ENCODE measurements around the gene ZFAND4.
"Not testable (repeated sequence)": the region's sequence is repeated elsewhere in the genome, so short reads cannot be mapped to it uniquely, and the experiment has no call there.

Gene ZFAND4

GRCh38 chr10:45589009-45589408, 83.6 kb downstream of the ZFAND4 start:
- FAIRE-seq, result no peak
- TF ChIP-seq POLR2A (IDR thresholded peaks at IDR 0.05; ENCODE audit: low read depth, low read length), result no peak
- DNase-seq (ENCODE audit: insufficient read length, low spot score), result no peak

- no peak for FAIRE-seq
- no peak for TF ChIP-seq POLR2A (IDR thresholded peaks at IDR 0.05; ENCODE audit: low read depth, low read length)
- no peak for DNase-seq (ENCODE audit: insufficient read length, low spot score)
Observed at GRCh38 chr10:45586028-45586824, 86.3 kb downstream of the ZFAND4 start.

DNA sequence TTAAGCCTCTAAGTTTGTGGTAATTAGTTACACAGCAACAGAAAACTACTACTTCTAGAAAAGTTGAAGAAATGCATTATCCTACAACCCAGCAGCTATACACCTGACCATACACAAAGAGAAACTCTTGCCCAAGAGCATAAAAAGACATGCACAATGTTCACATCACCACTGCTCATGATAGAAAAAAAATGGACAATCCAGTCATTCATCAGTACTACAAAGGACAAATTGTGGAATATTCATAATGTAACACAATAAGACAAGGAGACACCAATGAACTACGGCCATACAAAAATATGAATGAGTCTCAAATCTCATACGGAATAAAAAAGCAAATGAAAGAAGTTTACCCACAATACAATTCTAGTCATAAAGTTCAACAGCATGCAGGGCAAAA, 87.4 kb downstream of the ZFAND4 start:
- DNase-seq (ENCODE audit: insufficient read length, low spot score) (no peak), FAIRE-seq (no peak)
- TF ChIP-seq POLR2A (IDR thresholded peaks at IDR 0.05; ENCODE audit: low read depth, low read length), result no peak

GRCh38 chr10:45582386-45582781, 90.2 kb downstream of the ZFAND4 start:
- DNase-seq (ENCODE audit: insufficient read length, low spot score) (no peak), FAIRE-seq (no peak)
- no peak for TF ChIP-seq POLR2A (IDR thresholded peaks at IDR 0.05; ENCODE audit: low read depth, low read length)

GRCh38 chr10:45581582-45582385, 90.8 kb downstream of the ZFAND4 start:
- peak; percentile 78 for FAIRE-seq
- DNase-seq (ENCODE audit: insufficient read length, low spot score), result no peak

GRCh38 chr10:45581216-45581549, 91.4 kb downstream of the ZFAND4 start:
- no peak for DNase-seq (ENCODE audit: insufficient read length, low spot score)
- TF ChIP-seq POLR2A (IDR thresholded peaks at IDR 0.05; ENCODE audit: low read depth, low read length), result no peak
- peak; percentile 81 for FAIRE-seq

More at GRCh38 chr10:45581582-45582385, 90.8 kb downstream of the ZFAND4 start:
- no peak for TF ChIP-seq POLR2A (IDR thresholded peaks at IDR 0.05; ENCODE audit: low read depth, low read length)

- no peak for TF ChIP-seq POLR2A (IDR thresholded peaks at IDR 0.05; ENCODE audit: low read depth, low read length)
- DNase-seq (ENCODE audit: insufficient read length, low spot score) (peak; percentile 6), FAIRE-seq (peak; percentile 65)
Observed at GRCh38 chr10:45580371-45581215, 92.0 kb downstream of the ZFAND4 start.

GRCh38 chr10:45578384-45578971, 94.1 kb downstream of the ZFAND4 start:
- DNase-seq (ENCODE audit: insufficient read length, low spot score) (no peak), FAIRE-seq (no peak)
- TF ChIP-seq POLR2A (IDR thresholded peaks at IDR 0.05; ENCODE audit: low read depth, low read length), result no peak

GRCh38 chr10:45575966-45576597, 96.5 kb downstream of the ZFAND4 start:
- FAIRE-seq (no peak), DNase-seq (ENCODE audit: insufficient read length, low spot score) (no peak)
- TF ChIP-seq POLR2A (IDR thresholded peaks at IDR 0.05; ENCODE audit: low read depth, low read length), result no peak

GRCh38 chr10:45575032-45575761, 97.4 kb downstream of the ZFAND4 start:
- not testable (repeated sequence) for FAIRE-seq; DNase-seq (ENCODE audit: insufficient read length, low spot score)

DNA sequence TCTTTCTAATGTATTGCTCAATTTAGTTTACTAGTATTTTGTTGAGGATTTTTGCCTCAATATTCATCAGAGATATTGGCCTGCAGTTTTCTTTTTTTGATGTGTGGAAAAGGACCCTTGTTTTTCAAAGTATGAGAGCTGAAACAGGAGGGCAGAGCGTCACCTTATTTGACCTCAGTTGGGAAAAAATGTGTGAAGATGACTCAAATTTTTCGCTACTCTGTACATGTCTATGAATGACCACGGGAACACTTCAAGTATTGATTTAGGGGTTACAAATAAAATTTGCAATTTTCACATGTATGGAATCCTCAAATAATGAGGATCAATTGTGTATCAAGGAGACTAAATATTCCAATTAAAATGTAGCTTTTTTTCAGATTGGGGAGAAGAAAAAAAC, 103.1 kb downstream of the ZFAND4 start:
- DNase-seq (ENCODE audit: insufficient read length, low spot score), result no peak
- TF ChIP-seq POLR2A (IDR thresholded peaks at IDR 0.05; ENCODE audit: low read depth, low read length), result no peak
- no peak for FAIRE-seq

DNA sequence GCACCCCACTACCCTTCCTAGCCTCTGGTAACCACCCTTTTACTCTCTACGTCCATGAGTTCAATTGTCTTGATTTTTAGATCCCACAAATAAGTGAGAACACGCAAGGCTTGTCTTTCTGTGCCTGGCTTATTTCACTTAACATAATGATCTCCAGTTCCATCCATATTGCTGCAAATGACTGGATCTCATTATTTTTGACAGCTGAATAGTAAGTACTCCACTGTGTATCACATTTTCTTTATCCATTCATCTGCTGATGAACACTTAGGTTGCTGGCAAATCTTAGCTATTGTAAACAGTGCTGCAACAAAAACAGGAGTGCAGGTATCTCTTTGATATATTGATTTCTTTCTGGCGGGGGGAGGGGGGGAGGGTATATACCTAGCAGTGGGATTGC, 106.2 kb downstream of the ZFAND4 start:
- TF ChIP-seq POLR2A (IDR thresholded peaks at IDR 0.05; ENCODE audit: low read depth, low read length), result no peak
- DNase-seq (ENCODE audit: insufficient read length, low spot score), result no peak
- FAIRE-seq, result no peak
